ENCODE data around the gene MICA.

The MICA gene

DNA sequence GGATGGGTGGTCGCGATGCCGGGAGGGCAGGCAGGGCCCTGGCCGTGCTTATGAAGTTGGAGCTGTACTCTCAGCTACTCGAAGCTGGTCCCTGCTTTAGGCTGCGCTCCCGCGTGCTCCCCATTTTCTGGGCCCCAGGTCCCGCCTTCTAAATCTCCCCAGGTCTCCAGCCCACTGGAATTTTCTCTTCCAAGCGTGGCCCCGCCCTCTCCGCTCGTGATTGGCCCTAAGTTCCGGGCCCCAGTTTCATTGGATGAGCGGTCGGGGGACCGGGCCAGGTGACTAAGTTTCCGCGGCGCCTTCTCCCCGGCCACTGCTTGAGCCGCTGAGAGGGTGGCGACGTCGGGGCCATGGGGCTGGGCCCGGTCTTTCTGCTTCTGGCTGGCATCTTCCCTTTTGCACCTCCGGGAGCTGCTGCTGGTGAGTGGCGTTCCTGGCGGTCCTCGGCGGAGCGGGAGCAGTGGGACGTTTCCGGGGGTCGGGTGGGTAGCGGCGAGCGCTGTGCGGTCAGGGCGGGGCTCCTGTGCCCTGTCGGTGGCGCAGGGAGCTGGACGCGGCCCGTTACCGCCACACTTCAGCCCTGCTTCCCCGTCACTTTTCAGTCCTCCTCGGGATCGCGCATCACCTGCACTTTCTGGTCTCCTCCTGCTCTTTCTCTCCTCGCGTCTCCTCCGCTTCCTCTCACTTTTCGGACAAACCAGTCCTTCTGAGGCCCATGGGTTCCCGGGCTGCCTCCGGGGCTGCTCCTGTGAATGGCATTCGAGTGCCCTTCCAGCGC is at the start of gene MICA:
TSS of gene MICA (plus strand) at position 313 of the 778 bp plus-strand sequence. CDS start at position 351, 38 bp downstream.
- DNase-seq = peak in 55 of 58 donors; percentile 13 to 83 (median 66)

DNA sequence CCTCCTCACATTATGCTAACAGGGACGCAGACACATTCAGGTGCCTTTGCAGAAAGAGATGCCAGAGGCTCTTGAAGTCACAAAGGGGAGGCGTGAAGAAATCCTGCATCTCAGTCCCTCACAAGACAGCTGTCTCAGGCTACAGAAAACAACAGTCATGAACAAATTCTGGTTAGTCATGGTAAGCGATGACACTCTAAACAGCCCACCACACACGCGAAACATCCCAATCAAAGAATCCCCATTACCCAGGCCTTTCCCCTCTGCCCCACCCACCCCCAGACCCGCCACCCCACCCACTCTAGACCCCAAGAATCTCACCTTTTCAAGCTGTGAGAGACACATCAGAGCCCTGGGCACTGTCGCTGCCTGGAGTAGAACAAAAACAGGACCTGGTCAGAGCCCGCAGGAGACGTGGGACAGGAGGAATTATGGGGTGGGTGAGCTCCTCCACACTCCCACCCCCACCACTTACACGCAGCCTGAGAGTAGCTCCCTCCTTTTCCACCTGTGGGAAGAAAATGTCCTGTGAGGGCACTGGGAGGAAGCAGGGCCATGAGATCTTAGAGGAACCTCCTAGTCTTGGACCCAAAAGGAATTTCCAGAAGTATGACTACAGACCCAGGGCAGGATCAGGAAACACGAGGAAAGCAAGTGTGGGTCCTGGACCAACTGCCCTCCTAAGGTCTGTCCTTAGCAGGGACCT is 49.1 kb upstream of the MICA start:
- DNase-seq = no peak

GRCh38 chr6:31354864-31355582 is 48.4 kb upstream of the MICA start:
- no peak for DNase-seq

DNA sequence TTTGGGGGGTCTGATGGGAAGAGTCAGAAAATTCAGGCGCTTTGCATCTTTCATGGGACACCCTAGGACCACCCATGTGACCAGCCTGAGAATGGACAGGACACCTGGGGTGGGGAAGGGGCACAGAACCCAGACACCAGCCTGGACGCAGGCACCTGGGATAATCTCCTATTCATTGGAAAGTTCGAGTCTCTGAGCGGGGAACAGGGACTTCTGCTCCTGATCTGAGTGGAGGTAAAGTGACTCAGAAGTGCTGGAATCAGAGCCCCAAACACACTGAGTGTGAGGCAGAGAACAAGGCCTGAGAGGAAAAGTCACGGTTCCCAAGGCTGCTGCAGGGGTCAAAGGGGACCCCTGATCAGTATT is 47.8 kb upstream of the MICA start:
- no peak for DNase-seq

DNA sequence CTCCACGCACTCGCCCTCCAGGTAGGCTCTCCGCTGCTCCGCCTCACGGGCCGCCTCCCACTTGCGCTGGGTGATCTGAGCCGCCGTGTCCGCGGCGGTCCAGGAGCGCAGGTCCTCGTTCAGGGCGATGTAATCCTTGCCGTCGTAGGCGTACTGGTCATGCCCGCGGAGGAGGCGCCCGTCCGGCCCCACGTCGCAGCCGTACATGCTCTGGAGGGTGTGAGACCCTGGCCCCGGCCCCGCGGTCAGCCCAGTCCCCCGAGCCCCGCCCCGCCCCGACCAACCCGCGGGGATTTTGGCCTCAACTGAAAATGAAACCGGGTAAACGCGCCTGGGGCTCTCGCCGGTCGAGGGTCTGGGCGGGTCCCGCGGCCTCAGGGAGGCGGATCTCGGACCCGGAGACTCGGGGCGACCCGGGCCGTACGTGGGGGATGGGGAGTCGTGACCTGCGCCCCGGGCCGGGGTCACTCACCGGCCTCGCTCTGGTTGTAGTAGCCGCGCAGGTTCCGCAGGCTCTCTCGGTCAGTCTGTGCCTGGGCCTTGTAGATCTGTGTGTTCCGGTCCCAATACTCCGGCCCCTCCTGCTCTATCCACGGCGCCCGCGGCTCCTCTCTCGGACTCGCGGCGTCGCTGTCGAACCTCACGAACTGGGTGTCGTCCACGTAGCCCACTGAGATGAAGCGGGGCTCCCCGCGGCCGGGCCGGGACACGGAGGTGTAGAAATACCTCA is 47.0 kb upstream of the MICA start:
- peak in 4 of 58 donors; percentile 2 to 22 (median 14) for DNase-seq

GRCh38 chr6:31356946-31357466 is 46.4 kb upstream of the MICA start, which contains the start of gene HLA-B:
Gene HLA-B, minus strand, starts transcription at chr6:31357179. Its CDS starts 21 bp downstream, at chr6:31357158.
- DNase-seq = peak in 53 of 58 donors; percentile 2 to 84 (median 53)

- no peak for DNase-seq
These were observed 45.5 kb upstream of the MICA start for GRCh38 chr6:31357886-31358285.

GRCh38 chr6:31358302-31358701 is 45.1 kb upstream of the MICA start:
- DNase-seq = no peak

DNA sequence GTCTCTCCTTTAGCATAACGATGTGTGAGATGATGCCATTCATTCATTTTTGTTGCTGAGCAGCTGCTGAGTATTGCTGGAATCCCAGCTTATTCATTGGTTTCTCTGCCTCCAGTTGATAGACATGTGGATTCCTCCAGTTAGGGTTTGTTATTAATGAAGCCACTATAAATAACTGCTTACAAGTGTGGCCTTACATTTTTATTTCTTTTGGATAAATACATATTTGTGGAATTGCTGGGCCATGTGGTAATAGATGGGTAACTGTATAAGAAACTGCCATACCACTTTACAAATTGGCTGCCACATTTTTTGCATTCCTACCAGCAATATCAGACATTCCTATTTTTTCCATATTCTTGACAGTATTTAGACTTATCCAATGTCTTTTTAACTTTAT is 43.8 kb upstream of the MICA start:
- DNase-seq = no peak

DNA sequence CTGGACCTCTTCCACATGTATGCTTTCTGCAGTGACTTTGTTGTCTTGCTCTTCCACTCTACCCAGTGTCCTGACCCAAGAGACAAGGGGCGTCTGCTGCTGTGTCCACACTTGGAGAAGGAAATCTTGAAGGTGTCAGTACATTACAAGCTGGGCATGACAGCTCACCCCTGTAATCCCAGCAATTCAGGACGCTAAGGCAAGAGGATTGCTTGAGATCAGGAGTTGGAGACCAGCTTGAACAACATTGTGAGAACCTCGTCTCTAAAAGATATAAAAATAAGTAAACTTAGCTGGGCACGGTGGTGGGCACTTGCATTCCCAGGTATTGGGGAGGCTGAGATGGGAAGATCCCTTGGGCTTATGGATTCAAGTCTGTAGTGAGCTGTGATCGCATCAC is 40.6 kb upstream of the MICA start:
- DNase-seq = no peak

DNA sequence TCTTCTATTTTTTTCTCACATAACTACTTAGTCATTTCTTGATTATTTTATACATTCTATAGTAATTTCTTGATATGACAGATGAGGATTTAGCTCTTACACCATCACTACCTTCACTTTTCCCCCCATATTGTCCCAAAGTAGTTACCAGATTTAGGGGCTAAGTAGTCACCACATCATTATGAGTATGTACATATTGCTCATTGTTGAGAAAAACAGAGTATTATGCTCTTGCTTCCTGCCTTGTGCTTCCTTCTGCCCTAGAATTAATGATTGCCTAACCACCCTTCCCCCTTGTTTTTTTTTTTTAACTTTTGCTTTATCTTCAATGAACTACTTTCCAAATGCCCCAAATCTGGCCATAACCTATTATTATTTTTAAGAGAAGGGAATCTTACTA is 39.6 kb upstream of the MICA start:
- no peak for DNase-seq

DNA sequence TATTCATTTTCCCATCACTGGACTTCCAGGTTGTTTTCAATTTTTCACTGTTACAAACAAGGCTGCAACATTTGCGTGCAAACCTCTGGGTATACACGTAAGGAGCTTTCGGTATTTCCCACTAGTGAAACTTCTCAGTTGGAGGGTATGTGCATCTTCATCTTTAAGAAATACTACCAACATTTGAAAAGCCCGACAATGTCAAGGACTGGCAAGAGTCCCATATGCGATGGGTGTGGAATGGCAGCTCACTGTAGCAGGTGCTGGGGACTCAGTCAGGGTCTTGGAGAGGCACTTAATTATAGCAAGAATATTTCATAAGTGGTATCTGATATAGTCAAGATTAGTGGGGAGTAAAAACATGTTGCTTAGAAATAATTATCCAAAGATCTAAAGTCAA is 37.5 kb upstream of the MICA start:
- no peak for DNase-seq

DNA sequence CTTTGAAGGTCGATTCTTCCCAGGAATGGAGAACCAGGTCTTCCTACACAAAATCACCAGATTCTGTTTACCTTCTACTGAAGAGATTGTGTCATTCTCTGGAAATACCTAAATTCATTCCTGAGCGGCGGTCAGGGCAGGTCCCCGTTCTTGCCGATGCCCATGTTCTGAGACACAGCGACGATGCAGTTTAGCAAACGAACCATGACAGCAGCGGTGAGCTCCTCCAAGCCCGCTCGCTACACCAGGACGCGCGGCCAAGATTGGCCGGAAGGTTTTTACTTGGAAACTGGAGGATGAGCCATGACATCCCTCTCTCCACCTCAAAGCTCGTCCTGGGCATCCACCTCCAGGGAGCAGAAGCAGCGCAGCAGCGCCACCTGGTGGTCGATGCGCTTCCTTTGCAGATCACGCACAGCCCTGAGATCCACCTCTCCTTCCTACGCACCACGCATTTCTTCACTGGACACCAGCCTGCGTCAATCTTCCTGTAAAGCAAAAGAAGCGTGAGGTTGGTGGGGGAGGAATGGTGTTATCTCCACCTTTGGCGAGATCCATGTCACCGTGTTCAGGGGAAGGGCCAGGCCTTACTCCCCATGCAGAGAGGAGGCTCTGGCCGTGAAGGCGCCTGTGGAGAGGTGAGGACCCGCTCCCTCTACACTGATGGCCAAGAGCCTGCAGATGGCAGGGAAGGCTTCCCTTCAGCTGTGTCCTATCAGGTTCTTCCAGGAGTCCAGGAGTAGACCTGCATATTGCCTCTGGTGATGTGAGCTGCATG is 36.5 kb upstream of the MICA start:
- peak in 57 of 58 donors; percentile 41 to 95 (median 75) for DNase-seq

DNA sequence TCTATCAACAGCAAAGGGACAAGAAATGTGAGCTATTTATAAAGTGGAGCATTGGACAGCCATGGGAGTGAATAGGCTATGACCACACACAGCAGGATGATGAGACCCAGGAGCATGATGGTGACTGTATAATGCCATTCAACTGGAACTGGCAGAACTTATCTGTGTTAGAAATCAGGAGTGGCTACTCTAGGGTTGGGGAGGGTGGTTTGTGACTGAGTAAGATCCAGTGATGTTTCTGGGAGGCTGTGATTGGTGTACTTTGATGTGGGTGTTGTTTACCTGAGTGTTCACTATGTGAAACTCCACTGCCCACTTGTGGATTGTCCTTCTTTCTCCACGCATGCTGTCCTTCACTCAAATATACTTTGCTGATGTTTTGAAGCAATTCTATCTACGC is 34.9 kb upstream of the MICA start:
- DNase-seq = no peak

DNA sequence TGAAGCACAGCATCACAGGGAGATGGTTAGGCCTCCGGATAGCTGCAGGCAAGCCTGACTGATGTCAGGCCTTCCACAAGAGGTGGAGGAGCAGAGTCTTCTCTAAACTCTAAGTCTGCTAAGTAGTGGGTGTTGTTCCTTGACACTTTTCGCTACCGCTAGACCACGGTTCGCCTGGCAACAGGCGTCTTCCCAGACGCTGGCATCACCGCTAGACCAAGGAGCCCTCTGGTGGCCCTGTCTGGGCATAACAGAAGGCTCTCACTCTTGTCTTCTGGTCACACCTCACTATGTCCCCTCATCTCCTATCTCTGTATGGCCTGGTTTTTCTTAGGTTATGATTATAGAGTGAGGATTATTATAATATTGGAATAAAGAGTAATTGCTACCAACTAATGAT is 29.3 kb upstream of the MICA start:
- DNase-seq = peak in 1 of 58 donors; percentile 29

- no peak for DNase-seq
These were observed 27.7 kb upstream of the MICA start for GRCh38 chr6:31375699-31376098.

DNA sequence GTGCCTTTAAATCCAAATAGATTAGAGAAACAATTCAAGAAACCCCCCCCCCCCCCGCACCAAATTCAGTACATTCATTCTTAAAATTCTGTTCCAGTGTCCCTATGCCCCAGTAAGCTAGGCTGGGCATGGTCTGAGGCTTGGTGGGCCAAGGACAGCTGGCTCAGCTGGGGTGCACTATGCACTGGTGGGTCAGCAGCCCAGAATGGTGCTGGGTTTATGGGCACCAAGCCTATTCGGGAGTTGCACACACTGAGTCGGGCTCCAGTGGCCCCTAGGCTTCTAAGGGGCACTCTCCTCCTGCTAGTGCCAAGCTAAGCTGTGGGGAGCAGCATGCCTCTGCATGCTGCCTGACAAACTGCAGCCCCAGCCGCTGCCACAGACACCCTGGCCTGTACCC is 26.4 kb upstream of the MICA start:
- no peak for DNase-seq

DNA sequence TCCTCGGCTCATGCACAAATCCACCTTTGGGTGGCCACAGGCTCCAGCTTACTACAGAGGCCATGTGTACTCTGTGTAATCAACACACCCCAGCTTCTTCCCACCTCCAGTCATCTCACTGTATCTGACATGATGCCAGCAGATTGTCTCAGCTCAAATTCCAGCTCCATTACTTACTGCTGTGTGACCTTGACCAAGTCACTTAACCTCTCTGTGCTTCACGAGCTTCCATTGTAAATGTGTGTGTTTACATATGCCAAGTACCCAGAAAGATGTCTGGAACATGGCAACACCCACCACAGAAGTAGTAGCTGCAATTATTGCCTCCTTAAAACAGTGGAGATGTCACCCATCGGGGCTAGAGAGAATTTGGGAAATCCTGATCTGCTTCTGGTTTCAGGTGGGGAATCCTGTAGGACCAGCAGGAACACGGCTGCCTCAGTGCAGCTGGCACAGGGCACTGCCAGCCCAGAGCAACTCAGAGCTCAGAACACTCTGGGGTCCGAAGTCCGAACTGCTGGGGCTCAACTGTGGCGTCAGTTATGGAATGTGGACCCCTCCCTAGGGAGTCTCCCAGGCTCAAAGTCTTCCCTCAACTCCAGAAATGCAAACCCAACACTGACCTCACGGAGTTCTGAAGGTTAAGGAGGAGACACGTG is 25.2 kb upstream of the MICA start:
- no peak for DNase-seq

DNA sequence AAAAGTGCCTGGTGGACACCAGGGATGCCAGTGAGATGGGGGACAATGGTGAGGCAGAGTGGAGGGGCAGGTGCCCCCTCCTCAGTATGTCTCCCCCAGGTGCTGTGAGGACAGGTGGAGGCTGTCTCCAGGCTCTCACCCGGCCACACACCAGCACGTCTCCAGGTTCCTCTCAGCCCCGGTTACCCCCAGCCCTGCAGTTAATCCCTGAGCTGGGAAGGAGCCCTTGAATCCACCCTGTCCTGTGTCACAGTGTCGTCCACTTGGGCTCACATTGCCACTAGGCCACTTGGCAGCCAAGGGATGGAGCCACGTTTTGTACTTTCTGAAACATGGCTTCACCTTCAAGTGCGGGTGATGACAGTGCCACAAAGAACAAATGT is 24.7 kb upstream of the MICA start:
- DNase-seq = no peak

DNA sequence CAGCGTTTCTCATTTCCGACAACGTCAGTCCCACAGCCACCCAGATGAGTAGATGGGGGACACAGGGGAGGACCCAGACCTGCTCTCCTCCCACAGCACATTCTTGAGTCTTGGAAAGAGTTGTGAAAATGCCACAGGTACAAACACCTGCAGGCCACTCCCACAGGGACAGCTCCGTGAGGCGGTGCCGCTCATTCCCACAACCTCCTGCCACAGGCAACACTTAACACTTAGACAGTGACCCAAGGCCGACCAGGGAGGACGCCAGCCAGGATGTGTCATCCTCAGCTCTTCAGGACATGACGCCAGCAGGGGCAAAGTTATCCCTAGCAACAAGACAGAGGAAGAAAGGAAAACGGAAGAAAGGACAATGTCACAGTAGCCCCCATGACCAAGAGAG is 23.5 kb upstream of the MICA start:
- DNase-seq = no peak

Data from anterior cingulate cortex (tissue), 58 donors.